ENCODE measurements around the gene PTPRU.
"Not testable (repeated sequence)": the region's sequence is repeated elsewhere in the genome, so short reads cannot be mapped to it uniquely, and the experiment has no call there.

Gene PTPRU

GRCh38 chr1:29235955-29236711 is at the start of gene PTPRU:
Gene PTPRU (plus strand): TSS chr1:29236522. CDS start chr1:29236645, 123 bp downstream.
- peak; percentile 81 for DNase-seq

DNA sequence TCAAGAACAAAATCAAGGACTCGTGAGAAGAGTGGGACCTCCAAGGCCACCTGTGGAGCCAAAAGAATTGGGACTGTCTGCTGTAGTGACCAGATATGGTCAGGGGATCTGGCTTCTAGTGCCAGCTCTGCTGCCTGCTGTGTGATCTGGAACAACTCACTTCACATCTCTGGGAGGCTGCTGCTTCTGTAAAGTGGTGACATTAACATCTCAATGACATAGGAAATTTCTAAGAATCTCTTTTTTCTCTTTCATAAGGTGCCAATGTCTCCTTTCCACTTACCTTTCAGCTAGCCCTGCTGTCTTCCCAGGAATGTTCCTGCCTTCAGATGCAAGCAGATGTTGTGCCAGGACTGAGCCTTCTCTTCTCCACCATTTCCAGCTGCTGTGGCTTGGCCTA is 49.6 kb upstream of the PTPRU start:
- no peak for DNase-seq

- no peak for DNase-seq
Observed at GRCh38 chr1:29190718-29191117, 45.6 kb upstream of the PTPRU start.

DNA sequence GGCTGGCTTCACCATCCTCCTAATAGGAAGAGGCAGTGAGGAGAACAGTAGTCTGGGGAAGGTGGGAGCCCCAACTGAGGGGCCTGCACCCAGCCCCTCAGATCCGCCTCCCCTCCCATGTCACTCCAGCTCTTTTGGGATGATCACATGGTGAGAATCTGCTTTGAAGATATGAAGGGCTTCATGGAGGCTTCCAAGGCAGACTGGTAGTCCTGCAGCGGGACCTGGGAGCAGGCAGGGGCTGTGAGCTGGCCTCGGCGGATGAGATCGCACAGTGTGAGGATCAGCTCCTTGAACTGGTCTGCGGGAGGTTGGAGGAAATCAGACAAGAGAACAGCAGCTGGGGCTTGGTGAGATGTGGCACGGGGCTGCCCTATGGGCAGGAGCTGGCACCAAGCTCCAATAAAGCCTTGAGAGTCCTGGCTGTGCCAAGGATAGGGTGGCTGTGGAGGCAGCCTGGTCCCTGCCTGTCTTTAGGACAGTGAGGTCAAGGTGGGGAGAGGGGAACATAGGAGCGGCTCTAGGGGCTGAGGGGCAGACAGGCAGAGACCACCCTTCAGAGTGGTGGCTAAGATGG is 42.4 kb upstream of the PTPRU start:
- no peak for DNase-seq

DNA sequence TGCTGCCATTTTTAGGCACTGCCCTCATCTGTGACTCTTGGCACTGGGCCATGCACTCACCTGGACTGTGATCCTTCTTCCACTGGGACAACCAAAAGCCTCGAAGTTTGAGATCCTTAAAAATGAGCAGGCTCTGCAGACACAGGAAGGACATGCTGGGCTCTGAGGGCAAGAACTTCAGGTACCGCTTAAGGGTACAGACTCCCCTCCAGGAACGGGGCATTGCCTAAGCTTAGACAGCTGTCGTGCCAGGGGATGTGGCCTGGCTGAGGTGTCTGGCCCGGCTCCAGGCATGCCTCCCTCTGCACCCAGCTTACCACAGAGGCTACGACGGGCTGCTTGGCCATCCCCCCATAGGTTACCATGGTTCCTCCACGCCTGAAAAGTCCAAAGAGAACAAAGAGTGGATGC is 40.4 kb upstream of the PTPRU start:
- DNase-seq = no peak

- no peak for DNase-seq
Observed at GRCh38 chr1:29196863-29197589, 39.3 kb upstream of the PTPRU start.

- peak; percentile 45 for DNase-seq
Observed at GRCh38 chr1:29197590-29197924, 38.8 kb upstream of the PTPRU start.

DNA sequence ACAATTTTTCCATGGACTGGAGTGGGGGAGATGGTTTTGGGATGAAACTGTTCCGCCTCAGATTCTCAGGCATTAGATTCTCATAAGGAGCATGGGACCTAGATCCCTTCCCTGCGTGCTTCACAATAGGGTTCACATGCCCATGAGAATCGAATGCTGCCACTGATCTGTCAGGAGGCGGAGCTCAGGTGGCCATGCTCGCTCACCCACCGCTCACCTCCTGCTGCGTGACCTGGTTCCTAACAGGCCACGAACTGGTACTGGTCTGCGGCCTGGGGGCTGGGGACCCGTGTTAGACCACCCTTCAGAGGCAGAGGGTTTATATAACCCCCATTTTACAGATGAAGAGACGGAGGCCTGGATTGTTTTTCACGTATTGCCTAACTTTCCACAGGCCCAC is 38.3 kb upstream of the PTPRU start:
- DNase-seq = no peak

- no peak for DNase-seq
Observed at GRCh38 chr1:29200906-29201594, 35.3 kb upstream of the PTPRU start.

DNA sequence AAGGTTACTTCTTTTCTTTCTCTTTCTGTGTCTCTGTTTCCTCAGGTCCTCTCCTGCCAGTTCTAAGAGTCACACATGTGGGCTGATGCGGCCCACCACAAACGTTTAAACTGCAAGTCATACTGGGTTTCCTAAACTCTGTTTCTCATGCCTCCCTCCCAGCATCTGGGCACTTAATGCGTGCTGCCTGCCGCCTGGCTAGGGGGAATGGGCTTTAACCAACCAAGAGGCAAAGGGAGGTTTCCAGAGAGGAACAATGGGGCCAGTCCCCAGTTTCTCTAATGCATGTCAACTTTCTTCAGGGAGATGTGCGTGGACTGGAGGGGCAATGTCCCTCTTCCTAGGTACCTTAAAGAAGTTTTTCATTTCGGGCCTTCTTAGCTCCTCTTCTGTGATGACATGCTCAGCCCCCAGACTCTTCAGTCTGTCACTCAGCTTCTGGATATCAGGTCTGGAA is 34.7 kb upstream of the PTPRU start:
- DNase-seq = no peak

DNA sequence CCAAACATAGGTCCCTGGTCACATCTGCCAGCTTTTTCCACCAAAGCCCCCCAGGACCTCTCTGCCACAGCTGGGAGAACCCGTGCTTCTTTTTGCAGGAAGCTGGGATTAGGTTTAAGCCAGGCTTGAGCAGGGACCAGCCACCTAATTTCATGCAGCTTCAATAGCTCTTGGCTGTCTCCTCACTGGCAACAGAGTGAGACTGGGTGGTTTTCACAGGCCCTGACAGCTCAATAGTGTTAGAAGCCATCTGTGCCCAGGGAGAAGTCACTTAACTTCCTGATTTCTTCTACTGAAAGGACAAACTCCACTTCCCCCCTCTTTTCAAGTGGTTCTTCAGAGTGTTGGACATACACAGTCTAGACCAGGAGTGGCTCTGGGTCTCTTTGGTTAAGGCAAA is 34.3 kb upstream of the PTPRU start:
- DNase-seq = no peak

DNA sequence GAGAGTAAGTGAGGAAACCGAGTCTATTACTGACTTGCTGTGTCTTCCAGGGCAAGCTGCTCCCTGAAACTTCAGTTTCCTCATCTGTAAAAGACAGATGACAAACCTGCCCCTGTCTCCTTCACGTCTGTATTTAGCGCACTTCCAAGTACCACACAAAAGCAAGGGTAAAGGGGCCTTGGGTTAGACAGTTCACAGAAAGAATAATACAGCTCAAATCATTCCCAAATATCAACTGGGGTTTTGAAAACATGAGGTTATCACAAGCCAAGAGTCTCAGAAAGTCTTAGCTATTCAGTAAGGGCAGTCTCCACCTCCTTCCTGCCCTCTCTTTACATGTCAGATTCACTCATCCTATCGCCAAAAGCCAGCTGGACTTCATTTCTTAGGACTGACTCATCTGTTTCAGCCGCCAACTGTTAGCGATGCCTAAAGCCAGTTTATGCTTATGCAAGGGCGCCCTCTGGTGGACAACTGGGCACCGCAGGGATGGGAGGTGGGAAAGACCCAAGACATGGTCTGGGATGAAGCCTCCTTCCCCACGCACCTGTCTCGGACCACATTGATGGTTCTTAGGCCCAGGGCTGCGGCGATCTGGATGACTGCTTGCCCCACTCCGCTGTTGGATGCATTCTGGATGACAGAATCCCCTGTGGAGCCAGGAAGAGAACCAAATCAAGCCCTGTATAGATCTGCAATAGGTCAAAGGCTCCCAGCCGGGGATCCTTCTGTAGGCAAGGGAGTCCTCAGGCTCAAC is 33.6 kb upstream of the PTPRU start:
- peak; percentile 92 for DNase-seq

DNA sequence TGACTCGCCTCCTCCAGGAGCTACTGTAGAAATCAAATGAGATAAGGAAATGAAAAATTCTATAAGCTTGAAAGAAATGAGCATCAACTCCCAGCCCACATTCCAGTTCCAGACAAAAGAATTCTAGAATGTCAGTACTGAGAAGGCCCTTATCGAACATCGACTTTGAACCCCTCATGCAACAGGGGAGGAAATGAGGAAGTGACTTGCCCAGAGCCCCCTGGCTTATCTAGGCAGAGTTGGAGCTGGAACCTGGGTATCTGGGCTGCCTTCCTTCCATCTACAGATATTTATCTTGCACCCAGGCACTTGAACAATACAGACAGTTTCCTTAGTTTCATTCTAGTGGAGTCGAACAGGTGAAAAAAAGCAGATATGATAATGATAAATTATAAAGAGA is 27.9 kb upstream of the PTPRU start:
- no peak for DNase-seq

DNA sequence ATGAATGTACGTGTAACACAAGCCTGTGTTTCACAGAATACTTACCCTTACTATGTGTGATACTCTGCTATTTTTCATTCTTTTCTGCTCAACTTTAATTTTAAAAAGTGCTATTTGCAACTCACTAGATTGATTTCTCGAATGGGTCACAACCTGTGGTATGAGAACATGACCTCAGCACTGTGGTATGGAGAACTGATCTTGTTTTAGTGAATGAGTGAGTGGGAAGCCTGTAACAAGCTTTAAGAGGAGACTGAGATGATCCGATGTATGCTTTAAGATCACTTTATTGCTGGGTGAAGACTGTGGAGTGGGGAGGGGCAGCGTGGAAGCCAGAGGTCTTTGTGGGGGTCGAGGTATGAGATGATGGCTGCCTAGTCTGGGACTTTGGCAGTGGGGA is 27.1 kb upstream of the PTPRU start:
- DNase-seq = no peak

DNA sequence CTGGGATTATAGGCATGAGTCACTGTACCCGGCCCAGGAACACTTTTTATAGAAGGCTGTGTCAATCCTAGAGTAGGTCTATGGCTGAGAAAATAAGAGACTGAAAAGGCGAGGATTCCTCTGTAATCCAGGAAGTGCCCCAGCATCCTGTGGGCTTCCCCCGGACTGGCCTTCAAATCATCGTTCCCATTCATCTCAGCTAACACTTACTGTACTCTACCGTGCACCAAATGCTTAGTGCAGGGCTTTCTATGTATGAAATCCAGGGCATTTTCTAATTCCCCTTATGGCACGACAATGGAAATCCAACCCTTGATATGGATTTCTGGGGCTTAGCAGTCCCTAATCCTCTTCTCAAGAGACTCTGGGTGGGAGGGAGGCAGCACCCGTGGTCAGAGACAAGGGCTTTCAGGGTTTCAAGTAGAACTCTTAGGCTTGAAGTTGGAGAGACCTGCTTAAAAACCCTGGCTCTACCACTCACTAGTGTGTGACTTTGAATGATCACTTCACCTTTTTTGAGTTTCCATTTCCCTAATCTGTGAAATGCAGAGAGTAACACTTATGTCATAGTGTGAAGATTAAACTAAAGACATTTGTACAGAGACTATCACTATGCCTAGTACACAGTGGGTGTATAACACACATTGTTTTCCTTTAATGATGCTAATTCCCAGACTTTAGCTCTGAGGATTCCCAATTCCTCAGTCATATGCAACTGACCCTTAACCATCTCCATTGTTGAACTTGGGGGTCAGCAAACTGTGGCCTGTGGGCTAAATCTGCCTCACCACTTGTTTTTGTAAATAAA is 25.8 kb upstream of the PTPRU start:
- DNase-seq = no peak

DNA sequence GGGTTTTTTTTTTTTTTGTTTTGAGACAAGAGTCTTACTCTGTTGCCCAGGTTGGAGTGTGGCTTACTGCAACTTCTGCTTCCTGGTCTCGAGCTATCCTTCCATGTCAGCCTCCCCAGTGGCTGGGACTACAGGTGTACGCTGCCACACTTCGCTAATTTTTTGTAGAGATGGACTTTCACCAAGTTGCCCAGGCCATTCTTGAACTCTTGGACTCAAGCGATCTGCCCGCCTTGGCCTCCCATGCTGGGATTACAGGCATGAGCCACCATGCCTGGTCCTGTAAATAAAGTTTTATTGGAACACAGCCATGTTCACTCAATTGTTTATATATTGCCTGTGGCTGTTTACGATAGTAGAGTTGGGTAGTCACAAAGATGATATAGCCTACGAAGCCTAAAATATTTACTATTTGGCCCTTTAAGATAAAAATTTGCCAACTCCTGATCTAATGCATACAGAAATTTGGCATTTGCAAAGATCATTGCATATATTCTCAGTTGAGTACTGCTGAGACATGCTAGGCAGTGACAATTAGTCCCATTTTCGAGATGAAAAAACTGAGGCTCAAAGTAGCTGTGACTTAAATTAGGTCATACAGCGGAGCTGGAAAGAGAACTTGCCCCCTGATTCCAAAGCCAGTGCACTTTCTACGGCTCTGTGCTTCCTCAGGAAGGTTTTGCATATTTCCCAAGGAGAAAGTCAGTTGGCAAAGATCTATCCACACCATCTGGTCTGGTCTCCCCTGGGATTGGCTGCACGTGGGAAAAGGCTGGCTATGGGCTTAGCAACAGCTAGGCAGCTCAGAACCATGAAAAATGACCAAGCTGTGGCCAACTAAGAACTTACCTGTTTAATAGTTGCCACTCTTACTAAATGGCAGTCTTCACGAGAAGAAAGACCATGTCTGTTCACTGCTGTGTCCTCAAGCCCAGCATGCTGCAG is 25.0 kb upstream of the PTPRU start:
- DNase-seq = no peak

GRCh38 chr1:29213055-29213454 is 23.3 kb upstream of the PTPRU start:
- DNase-seq = no peak

- DNase-seq = no peak
Observed at GRCh38 chr1:29217633-29218032, 18.7 kb upstream of the PTPRU start.

DNA sequence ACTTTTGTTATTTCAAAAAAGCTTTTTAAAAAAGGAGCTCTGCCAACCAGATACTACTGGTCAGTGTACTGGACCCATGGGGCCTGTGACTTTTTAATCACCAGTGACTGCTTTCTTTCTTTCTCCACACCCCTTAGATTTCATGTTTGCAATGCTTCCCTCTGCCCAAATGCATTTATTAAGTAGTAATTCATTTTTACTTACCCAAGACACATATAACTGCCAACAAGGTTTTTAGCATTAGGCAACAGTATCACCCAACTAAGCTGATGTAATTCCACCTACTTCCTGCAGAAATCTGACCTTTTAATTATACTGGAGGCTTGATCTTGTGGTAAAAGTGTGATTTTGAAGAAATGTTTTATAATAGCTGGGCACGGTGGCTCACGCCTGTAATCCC is 18.1 kb upstream of the PTPRU start:
- no peak for DNase-seq

DNA sequence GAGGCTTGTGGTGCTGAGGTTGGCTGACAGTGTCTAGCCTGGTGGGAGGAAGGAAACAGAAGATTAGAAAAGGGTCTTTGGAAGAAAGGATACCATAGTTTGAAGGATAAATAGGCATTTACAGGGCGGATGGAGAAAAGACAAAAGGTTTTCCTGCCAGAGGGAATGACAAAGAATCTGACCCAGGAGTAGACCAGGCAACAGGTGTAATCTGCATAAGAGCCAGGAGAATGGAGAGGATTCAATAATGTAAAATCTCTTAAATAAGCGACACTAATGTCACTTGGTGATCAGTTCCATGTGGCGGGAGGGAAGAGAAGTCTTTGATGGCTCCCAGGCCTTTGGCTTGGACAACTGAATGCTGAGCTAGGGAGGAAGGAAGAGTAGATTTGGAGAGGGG is 15.0 kb upstream of the PTPRU start:
- DNase-seq = no peak

GRCh38 chr1:29222260-29222659 is 14.1 kb upstream of the PTPRU start:
- DNase-seq = not testable (repeated sequence)

Measured in CD4-positive, alpha-beta T cell treated with Interleukin-6 for 4 hours (primary cell).